SJCRH30 (cell line): ENCODE data around the gene WT1. TPM values are rescaled to one million over a fixed set of nuclear protein-coding genes. Genes with fewer than 3 reads are reported as not detected.
A peak's percentile ranks its signal among the peaks of the same experiment; 100 is the strongest.
"Not testable (repeated sequence)": the region's sequence is repeated elsewhere in the genome, so short reads cannot be mapped to it uniquely, and the experiment has no call there.

Experiments
- DNase-seq, 2 experiments: peaks; one replicate each; pipeline ENCODE4 v3.0.0-alpha.2; 2015 to 2020
- H3K27ac ChIP-seq: fragments of 250-450 bp; sonication (Bioruptor Pico); 2 replicates; pipeline ENCODE4 v1.5.1; 2020; ENCODE audit warnings: mild to moderate bottlenecking, moderate library complexity
- H3K27me3 ChIP-seq: fragments of 250-450 bp; sonication (Bioruptor Pico); 2 replicates; pipeline ENCODE4 v1.5.1; 2020; ENCODE audit warnings: mild to moderate bottlenecking, moderate library complexity
- H3K36me3 ChIP-seq: fragments of 250-450 bp; sonication (Bioruptor Pico); 2 replicates; pipeline ENCODE4 v1.5.1; 2020; ENCODE audit warnings: mild to moderate bottlenecking, moderate library complexity
- H3K4me1 ChIP-seq: fragments of 250-450 bp; sonication (Bioruptor Pico); 2 replicates; pipeline ENCODE4 v1.5.1; 2020; ENCODE audit warnings: mild to moderate bottlenecking, moderate library complexity
- H3K4me3 ChIP-seq: fragments of 250-450 bp; sonication (Bioruptor Pico); 2 replicates; pipeline ENCODE4 v1.5.1; 2020; ENCODE audit warnings: mild to moderate bottlenecking, moderate library complexity
- H3K9me3 ChIP-seq: fragments of 250-450 bp; sonication (Bioruptor Pico); replicated peaks from 2 replicates; pipeline ENCODE4 v1.5.1; 2020; ENCODE audit warnings: mild to moderate bottlenecking, moderate library complexity
- total RNA-seq: library from RNA; depleted of rRNA; stranded (reverse); fragments of >200 nt; shearing (Covaris generic); gene quantifications from 2 replicates; pipeline ENCODE4 v1.2.3, GENCODE V29; 2014; rRNA removed

WT1 gene
- total RNA-seq: not detected in 2 replicates

GRCh38 chr11:32435511-32435941 lies at the start of gene WT1:
Gene WT1 (minus strand): TSS chr11:32435539.
- Histone ChIP-seq H3K36me3 (no peaks in the 10 kb centered on the region), H3K4me3 (no peak within 1 kb of the TSS), H3K27ac (no peak within 1 kb of the TSS), H3K4me1 (0 out of 2 replicates have a peak, but pooled peaks cover 3% of the 10 kb centered on the region), H3K27me3 (no peaks in the 10 kb centered on the region), H3K9me3 (no peaks in the 10 kb centered on the region)
- DNase-seq: no peak

- Histone ChIP-seq H3K9me3 (no peaks in the 10 kb centered on the region), H3K36me3 (no peaks in the 10 kb centered on the region), H3K27me3 (no peaks in the 10 kb centered on the region; the same call in 1 of the 2 replicates), H3K27ac (no peak overlapping the region), H3K4me3 (no peak overlapping the region), H3K4me1 (no peaks in the 10 kb centered on the region)
- DNase-seq: no peak
Measured at GRCh38 chr11:32479291-32479690, 44.0 kb upstream of the WT1 start.

- H3K27me3 ChIP-seq: no peaks in the 10 kb centered on the region; the same call in 1 of the 2 replicates
- DNase-seq: no peak
- no peak overlapping the region for H3K4me3 ChIP-seq
Measured at GRCh38 chr11:32478277-32478731, 43.0 kb upstream of the WT1 start.

GRCh38 chr11:32473282-32473909 lies 38.1 kb upstream of the WT1 start:
- no peaks in the 10 kb centered on the region for H3K4me1 ChIP-seq
- H3K27me3 ChIP-seq: no peaks in the 10 kb centered on the region; the same call in 1 of the 2 replicates
- no peaks in the 10 kb centered on the region for H3K9me3 ChIP-seq
- DNase-seq: no peak
- no peaks in the 10 kb centered on the region for H3K36me3 ChIP-seq
- no peak overlapping the region for H3K27ac ChIP-seq
- H3K4me3 ChIP-seq: no peak overlapping the region

More at GRCh38 chr11:32478277-32478731, 43.0 kb upstream of the WT1 start:
- Histone ChIP-seq H3K4me1 (no peaks in the 10 kb centered on the region), H3K27ac (no peak overlapping the region), H3K36me3 (no peaks in the 10 kb centered on the region), H3K9me3 (no peaks in the 10 kb centered on the region)

GRCh38 chr11:32472226-32472625 lies 36.9 kb upstream of the WT1 start:
- Histone ChIP-seq H3K4me1 (no peaks in the 10 kb centered on the region), H3K4me3 (no peak overlapping the region), H3K36me3 (no peaks in the 10 kb centered on the region), H3K27ac (no peak overlapping the region), H3K27me3 (no peaks in the 10 kb centered on the region), H3K9me3 (no peaks in the 10 kb centered on the region)
- DNase-seq: no peak

GRCh38 chr11:32471544-32471943 lies 36.2 kb upstream of the WT1 start:
- H3K9me3 ChIP-seq, H3K27ac ChIP-seq, H3K4me1 ChIP-seq, H3K27me3 ChIP-seq, H3K36me3 ChIP-seq, DNase-seq, H3K4me3 ChIP-seq: not testable (repeated sequence)

- no peaks in the 10 kb centered on the region for H3K4me1 ChIP-seq
- no peaks in the 10 kb centered on the region for H3K36me3 ChIP-seq
- H3K27ac ChIP-seq: no peak overlapping the region
- DNase-seq: no peak
- H3K9me3 ChIP-seq: no peaks in the 10 kb centered on the region
- H3K4me3 ChIP-seq: no peak overlapping the region
- H3K27me3 ChIP-seq: no peaks in the 10 kb centered on the region
Measured at GRCh38 chr11:32469791-32470190, 34.5 kb upstream of the WT1 start.

GRCh38 chr11:32466279-32466915 lies 31.1 kb upstream of the WT1 start:
- Histone ChIP-seq H3K4me3 (no peak overlapping the region), H3K9me3 (no peaks in the 10 kb centered on the region), H3K27me3 (no peaks in the 10 kb centered on the region), H3K27ac (no peak overlapping the region), H3K36me3 (no peaks in the 10 kb centered on the region), H3K4me1 (peaks cover 6% of the 10 kb centered on the region; the same call in 1 of the 2 replicates)
- DNase-seq: no peak

- no peak overlapping the region for H3K27ac ChIP-seq
- no peaks in the 10 kb centered on the region for H3K36me3 ChIP-seq
- H3K27me3 ChIP-seq: no peaks in the 10 kb centered on the region
- DNase-seq: no peak
- peaks cover 6% of the 10 kb centered on the region; the same call in 1 of the 2 replicates for H3K4me1 ChIP-seq
- no peak overlapping the region for H3K4me3 ChIP-seq
- no peaks in the 10 kb centered on the region for H3K9me3 ChIP-seq
Measured at GRCh38 chr11:32464078-32464477, 28.7 kb upstream of the WT1 start.

- Histone ChIP-seq H3K27ac (0 out of 2 replicates have a peak overlapping the region, but pooled peaks have one; percentile 16), H3K4me1 (peaks cover 6% of the 10 kb centered on the region; the same call in 1 of the 2 replicates)
- DNase-seq: peak; percentile 16 to 65
Measured at GRCh38 chr11:32462011-32462690, 26.8 kb upstream of the WT1 start.

GRCh38 chr11:32456864-32457263 lies 21.5 kb upstream of the WT1 start:
- no peaks in the 10 kb centered on the region for H3K9me3 ChIP-seq
- no peak for DNase-seq
- H3K27me3 ChIP-seq: no peaks in the 10 kb centered on the region
- H3K4me1 ChIP-seq: no peaks in the 10 kb centered on the region
- no peak overlapping the region for H3K4me3 ChIP-seq
- H3K36me3 ChIP-seq: no peaks in the 10 kb centered on the region
- no peak overlapping the region for H3K27ac ChIP-seq

More at GRCh38 chr11:32462011-32462690, 26.8 kb upstream of the WT1 start:
- peak overlapping the region; percentile 11 for H3K4me3 ChIP-seq
- H3K9me3 ChIP-seq: no peaks in the 10 kb centered on the region
- no peaks in the 10 kb centered on the region for H3K36me3 ChIP-seq
- no peaks in the 10 kb centered on the region for H3K27me3 ChIP-seq

- Histone ChIP-seq H3K27ac (no peak overlapping the region), H3K27me3 (no peaks in the 10 kb centered on the region), H3K36me3 (no peaks in the 10 kb centered on the region), H3K4me1 (no peaks in the 10 kb centered on the region), H3K9me3 (no peaks in the 10 kb centered on the region), H3K4me3 (no peak overlapping the region)
- no peak for DNase-seq
Measured at GRCh38 chr11:32454993-32455392, 19.7 kb upstream of the WT1 start.

GRCh38 chr11:32451808-32452207 lies 16.5 kb upstream of the WT1 start:
- H3K27ac ChIP-seq: no peak overlapping the region
- DNase-seq: no peak
- H3K9me3 ChIP-seq: no peaks in the 10 kb centered on the region
- no peak overlapping the region for H3K4me3 ChIP-seq
- H3K27me3 ChIP-seq: no peaks in the 10 kb centered on the region
- H3K4me1 ChIP-seq: no peaks in the 10 kb centered on the region
- H3K36me3 ChIP-seq: no peaks in the 10 kb centered on the region

GRCh38 chr11:32450372-32450771 lies 15.0 kb upstream of the WT1 start:
- Histone ChIP-seq H3K9me3 (no peaks in the 10 kb centered on the region), H3K27ac (no peak overlapping the region), H3K4me3 (no peak overlapping the region), H3K27me3 (no peaks in the 10 kb centered on the region), H3K36me3 (no peaks in the 10 kb centered on the region), H3K4me1 (no peaks in the 10 kb centered on the region)
- no peak for DNase-seq

GRCh38 chr11:32448232-32448631 lies 12.9 kb upstream of the WT1 start:
- peak in 1 of 2 experiments; percentile 43 for DNase-seq

More at GRCh38 chr11:32448232-32448631, 12.9 kb upstream of the WT1 start:
- H3K36me3 ChIP-seq: no peaks in the 10 kb centered on the region
- H3K4me3 ChIP-seq: no peak overlapping the region
- H3K9me3 ChIP-seq: no peaks in the 10 kb centered on the region
- no peaks in the 10 kb centered on the region for H3K4me1 ChIP-seq
- H3K27me3 ChIP-seq: 0 out of 2 replicates have a peak, but pooled peaks cover 4% of the 10 kb centered on the region
- no peak overlapping the region for H3K27ac ChIP-seq
